Upper lobe of right lung (tissue), 1 donor: ENCODE results near the gene LPCAT3. TPM values are rescaled to one million over a fixed set of nuclear protein-coding genes. Genes with fewer than 3 reads are reported as not detected.
A peak's percentile ranks its signal among the peaks of the same experiment; 100 is the strongest.

Source experiments
- ATAC-seq: fragments of 200-7000 bp; cut with Tn5 transposase; one replicate; pipeline ENCODE4 v1.9.1; 2020; ENCODE audit warnings: mild to moderate bottlenecking, moderate library complexity
- DNase-seq: peaks from one replicate; pipeline ENCODE4 v3.0.0-alpha.2; 2020
- H3K27ac ChIP-seq: fragments of 200-600 bp; one replicate; pipeline ENCODE4 v1.8.0; 2022
- H3K27me3 ChIP-seq: fragments of 200-600 bp; one replicate; pipeline ENCODE4 v1.8.0; 2022; ENCODE audit warnings: mild to moderate bottlenecking
- H3K36me3 ChIP-seq: fragments of 200-600 bp; one replicate; pipeline ENCODE4 v1.8.0; 2022
- H3K4me1 ChIP-seq: fragments of 200-600 bp; one replicate; pipeline ENCODE4 v1.8.0; 2022
- H3K4me3 ChIP-seq: fragments of 200-600 bp; one replicate; pipeline ENCODE4 v1.8.0; 2022; ENCODE audit warnings: mild to moderate bottlenecking
- H3K9me3 ChIP-seq: fragments of 200-600 bp; one replicate; pipeline ENCODE4 v1.8.0; 2022
- intact Hi-C: fragments of 100-400 bp; cut with DNase I; formaldehyde crosslinking; loops from one replicate; pipeline ENCODE4 v1.11.0; 2022
- microRNA-seq: library from miRNA; unstranded; fragments of <30 nt; microRNA quantifications from one replicate; pipeline ENCODE4 v1.2.0, GENCODE V29; 2020; ENCODE audit warnings: borderline microRNAs expressed
- total RNA-seq: library from RNA; stranded (reverse); fragmentation: NEBNext Ultra II Directional; extraction: Animal tissue kit (Norgen Biotek cat#: 25700); gene quantifications from one replicate; pipeline ENCODE4 v1.2.1, GENCODE V29; 2021
- TF ChIP-seq, protein P1 (sequence below): fragments of 200-600 bp; IDR thresholded peaks from one replicate; pipeline ENCODE4 v1.8.0; 2022; ENCODE audit warnings: antibody characterized with exemption
- donor health status: DM: no; HTN: yes; CAD: no; lungs with severe emphysema.

The LPCAT3 gene
- total RNA-seq, 1 donor from 2014 or later: 70.5 TPM

DNA sequence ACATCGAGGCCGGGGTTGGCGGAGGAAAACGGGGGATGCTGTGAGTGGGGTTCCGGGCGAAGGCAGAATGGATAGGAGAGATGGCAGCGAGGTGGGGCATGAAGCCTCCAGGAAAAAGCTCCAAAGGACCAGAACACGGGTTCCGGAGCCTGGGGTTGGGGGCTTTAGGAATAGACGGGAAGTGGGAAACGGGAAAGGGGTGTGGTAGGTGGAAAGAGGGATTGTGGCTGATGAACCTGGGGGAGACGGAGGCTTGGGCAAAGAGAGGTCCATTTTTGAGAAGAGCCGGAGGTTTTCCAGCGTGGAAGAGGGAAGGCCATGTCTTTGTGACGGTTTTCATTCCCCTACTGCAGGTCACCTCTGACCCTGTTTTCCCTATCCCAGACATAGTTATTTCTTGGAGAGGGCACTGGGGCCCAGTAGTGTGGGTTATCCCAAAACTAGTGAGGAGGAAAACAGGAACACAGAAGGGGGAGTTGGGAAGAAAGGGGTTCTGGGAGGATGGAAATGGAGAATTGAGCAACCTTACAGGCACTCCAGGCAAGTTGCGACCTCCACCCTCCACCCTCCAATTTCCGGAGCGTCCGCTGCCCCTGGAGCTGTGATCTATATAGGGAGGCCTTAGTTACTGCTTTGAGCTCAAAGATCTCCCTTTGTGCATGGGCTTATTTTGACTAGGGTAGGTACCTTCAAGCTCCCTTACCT, 89.4 kb downstream of the LPCAT3 start:
- ATAC-seq (no peak), DNase-seq (peak; percentile 68)
- TF ChIP-seq, protein P1, sequence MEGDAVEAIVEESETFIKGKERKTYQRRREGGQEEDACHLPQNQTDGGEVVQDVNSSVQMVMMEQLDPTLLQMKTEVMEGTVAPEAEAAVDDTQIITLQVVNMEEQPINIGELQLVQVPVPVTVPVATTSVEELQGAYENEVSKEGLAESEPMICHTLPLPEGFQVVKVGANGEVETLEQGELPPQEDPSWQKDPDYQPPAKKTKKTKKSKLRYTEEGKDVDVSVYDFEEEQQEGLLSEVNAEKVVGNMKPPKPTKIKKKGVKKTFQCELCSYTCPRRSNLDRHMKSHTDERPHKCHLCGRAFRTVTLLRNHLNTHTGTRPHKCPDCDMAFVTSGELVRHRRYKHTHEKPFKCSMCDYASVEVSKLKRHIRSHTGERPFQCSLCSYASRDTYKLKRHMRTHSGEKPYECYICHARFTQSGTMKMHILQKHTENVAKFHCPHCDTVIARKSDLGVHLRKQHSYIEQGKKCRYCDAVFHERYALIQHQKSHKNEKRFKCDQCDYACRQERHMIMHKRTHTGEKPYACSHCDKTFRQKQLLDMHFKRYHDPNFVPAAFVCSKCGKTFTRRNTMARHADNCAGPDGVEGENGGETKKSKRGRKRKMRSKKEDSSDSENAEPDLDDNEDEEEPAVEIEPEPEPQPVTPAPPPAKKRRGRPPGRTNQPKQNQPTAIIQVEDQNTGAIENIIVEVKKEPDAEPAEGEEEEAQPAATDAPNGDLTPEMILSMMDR: no peak
- H3K27ac ChIP-seq: peak overlapping the region; percentile 90
- H3K9me3 ChIP-seq: no peaks in the 10 kb centered on the region
- no peaks in the 10 kb centered on the region for H3K27me3 ChIP-seq
- H3K4me3 ChIP-seq: peak overlapping the region; percentile 84
- peaks cover 68% of the 10 kb centered on the region for H3K4me1 ChIP-seq
- intact Hi-C loops: no loop called here
- H3K36me3 ChIP-seq: peaks cover 8% of the 10 kb centered on the region

DNA sequence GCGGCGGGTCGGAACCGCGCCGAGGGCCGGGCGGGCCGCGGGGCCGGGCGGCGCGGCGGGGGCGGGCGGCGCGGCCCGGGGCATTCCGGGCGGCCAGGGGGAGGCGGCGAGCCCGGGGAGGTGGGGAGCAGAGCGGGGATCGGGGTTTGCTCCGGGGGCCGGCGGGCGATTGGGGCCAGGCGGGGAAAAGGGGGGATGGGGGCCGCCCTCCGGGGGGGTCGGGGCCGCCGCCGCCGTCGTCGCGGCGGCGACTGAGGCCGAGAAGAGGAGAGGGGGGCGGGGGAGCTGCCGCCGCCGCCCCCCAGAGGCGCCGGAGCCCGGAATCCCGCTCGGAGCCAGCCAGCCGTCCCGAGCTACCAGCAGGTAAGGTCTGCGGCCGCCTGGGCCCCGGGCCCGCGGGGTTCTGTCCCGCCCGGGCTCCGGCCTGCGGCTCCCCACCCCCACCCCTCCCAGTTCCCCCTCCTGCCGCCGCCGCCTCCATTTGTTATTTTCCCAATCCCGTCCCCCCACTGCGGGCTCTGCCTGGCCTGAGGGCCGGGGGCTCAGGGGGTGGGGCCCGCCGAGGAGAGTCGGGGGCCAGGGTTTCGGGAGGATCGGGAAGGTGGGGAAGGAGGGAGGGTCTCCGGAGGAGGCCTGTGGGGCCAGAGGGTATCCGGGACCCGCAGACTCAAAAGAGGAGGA, 90.1 kb downstream of the LPCAT3 start:
- Histone ChIP-seq H3K36me3 (peaks cover 5% of the 10 kb centered on the region), H3K27me3 (no peaks in the 10 kb centered on the region), H3K4me1 (peaks cover 61% of the 10 kb centered on the region), H3K9me3 (no peaks in the 10 kb centered on the region), H3K4me3 (peak overlapping the region; percentile 84), H3K27ac (peak overlapping the region; percentile 90)
- peak; percentile 72 for DNase-seq
- intact Hi-C loops: no loop called here
- peak; percentile 0 for ATAC-seq
- TF ChIP-seq, protein P1: no peak

DNA sequence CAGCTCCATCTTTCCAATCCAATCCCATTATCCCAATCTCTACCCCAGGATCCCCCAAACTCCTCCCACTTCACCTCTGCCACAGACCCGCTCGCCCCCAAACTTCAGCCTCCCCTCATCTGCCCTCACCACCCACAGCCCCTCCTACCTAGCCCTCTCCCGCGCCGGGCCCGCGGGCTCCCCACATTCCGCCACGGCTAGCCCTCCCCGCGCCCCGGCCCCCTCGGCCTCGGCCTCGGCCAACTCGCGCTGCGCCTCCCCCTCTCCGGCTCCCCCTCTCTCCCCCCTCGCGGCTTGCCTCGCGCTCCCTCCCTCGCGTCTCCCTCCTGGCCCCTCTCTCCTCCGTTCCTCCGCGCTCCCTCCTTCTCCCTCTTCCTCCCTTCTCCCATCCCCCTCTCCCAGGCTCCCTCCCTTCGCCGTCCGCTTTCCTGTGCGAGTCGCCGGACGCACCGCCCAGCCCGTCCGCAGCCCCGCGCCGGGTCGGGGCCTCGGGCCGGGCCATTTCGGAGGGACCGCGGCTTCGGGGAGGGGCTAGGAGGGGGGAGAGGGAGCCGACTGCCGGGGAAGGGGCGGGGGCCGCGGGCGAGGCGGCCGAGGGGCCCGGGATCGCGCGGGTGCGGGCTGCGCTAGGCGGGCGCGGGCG, 90.8 kb downstream of the LPCAT3 start, which contains the start of gene ATN1:
TSS of gene ATN1 (plus strand) at position 581 of the 643 bp plus-strand sequence. CDS start 6,043 bp downstream, outside the sequence.
- peaks cover 55% of the 10 kb centered on the region for H3K4me1 ChIP-seq
- no peaks in the 10 kb centered on the region for H3K9me3 ChIP-seq
- ATAC-seq (peak; percentile 68), DNase-seq (peak; percentile 90)
- TF ChIP-seq, protein P1: no peak
- intact Hi-C loops: no loop called here
- H3K4me3 ChIP-seq: peak within 1 kb of the TSS; percentile 84
- no peaks in the 10 kb centered on the region for H3K36me3 ChIP-seq
- H3K27ac ChIP-seq: peak within 1 kb of the TSS; percentile 92
- no peaks in the 10 kb centered on the region for H3K27me3 ChIP-seq

Small RNAs within 50 kb of the gene (microRNA-seq; reads per million reads assigned to microRNA genes)
- gene MIR141 (985 reads per million, percentile 86 among the genes with 10 or more reads in this experiment), gene MIR200C (8,642 reads per million, percentile 96 among the genes with 10 or more reads in this experiment)

Other genes with a start within 250 kb of the LPCAT3 start
- gene LAG3, start 246.0 kb downstream of the LPCAT3 start, total RNA-seq: 1.5 TPM
- 67.6 TPM for gene CD4, start 228.9 kb downstream of the LPCAT3 start, total RNA-seq
- 17.1 TPM for gene GPR162, start 196.7 kb downstream of the LPCAT3 start, total RNA-seq
- gene P3H3, start 190.1 kb downstream of the LPCAT3 start, total RNA-seq: 9.7 TPM
- gene GNB3, start 177.6 kb downstream of the LPCAT3 start, total RNA-seq: 0.32 TPM
- 1.1 TPM for gene CDCA3, start 167.2 kb downstream of the LPCAT3 start, total RNA-seq
- gene USP5, start 166.3 kb downstream of the LPCAT3 start, total RNA-seq: 63.9 TPM
- gene TPI1, start 150.9 kb downstream of the LPCAT3 start, total RNA-seq: 280 TPM
- 30.2 TPM for gene SPSB2, start 145.2 kb downstream of the LPCAT3 start, total RNA-seq
- 13.3 TPM for gene LRRC23, start 113.7 kb downstream of the LPCAT3 start, total RNA-seq
- 41.8 TPM for gene ENO2, start 103.9 kb downstream of the LPCAT3 start, total RNA-seq
- gene ATN1, start 90.5 kb downstream of the LPCAT3 start, total RNA-seq: 149 TPM
- gene RNU7-1, start 74.7 kb downstream of the LPCAT3 start, total RNA-seq: not detected
- 197 TPM for gene C12orf57, start 74.5 kb downstream of the LPCAT3 start, total RNA-seq
- gene PTPN6, start 67.1 kb downstream of the LPCAT3 start, total RNA-seq: 154 TPM
- gene PHB2, start 47.8 kb downstream of the LPCAT3 start, total RNA-seq: 126 TPM
- gene EMG1, start 47.6 kb downstream of the LPCAT3 start, total RNA-seq: 35.6 TPM
- gene C1S, start 42.2 kb upstream of the LPCAT3 start, total RNA-seq: 321 TPM
- 367 TPM for gene C1R, start 74.0 kb upstream of the LPCAT3 start, total RNA-seq
- 91.6 TPM for gene C1RL, start 90.7 kb upstream of the LPCAT3 start, total RNA-seq
- gene RBP5, start 110.4 kb upstream of the LPCAT3 start, total RNA-seq: 7.1 TPM
- gene CLSTN3, start 111.9 kb upstream of the LPCAT3 start, total RNA-seq: 48.2 TPM
- 46.7 TPM for gene PEX5, start 171.2 kb upstream of the LPCAT3 start, total RNA-seq